ENCODE results near the gene CLRN1. TPM values are rescaled to one million over a fixed set of nuclear protein-coding genes. Genes with fewer than 3 reads are reported as not detected.

The CLRN1 gene
- total RNA-seq, 2 donors from 2014 or later, result not detected

GRCh38 chr3:150984066-150984465, 11.5 kb upstream of the CLRN1 start:
- intact Hi-C loops (cut with DNase I), result no loop called here
- ATAC-seq (no peak), DNase-seq (no peak)

DNA sequence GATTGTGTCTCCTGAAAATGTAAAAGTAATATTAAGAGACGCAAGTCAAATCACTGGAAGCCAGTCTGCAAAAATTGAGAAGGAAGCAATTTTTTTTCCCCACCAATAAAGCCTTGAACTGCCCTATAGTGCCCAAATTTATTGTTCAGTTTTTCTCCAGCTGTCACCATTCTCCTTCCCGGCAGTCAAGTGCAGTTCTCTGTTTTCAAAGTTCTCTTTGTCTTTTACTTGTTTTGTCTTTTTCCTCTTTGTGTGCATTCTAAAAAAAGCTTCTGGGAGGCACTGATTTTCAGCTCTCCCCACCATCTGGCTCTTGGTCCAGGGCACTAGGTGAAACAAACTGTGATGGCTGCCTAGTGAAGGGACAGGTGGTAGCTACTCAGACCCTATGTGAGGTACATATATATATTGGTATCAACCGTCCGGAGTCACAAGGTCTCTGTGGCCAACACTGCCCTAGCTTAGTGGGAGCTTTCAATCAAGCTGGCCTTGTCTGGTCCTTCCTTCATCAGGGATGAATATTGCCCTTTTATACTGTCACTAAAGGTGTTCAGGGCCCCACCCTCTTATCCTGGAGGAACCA, 6.1 kb upstream of the CLRN1 start:
- intact Hi-C loops (cut with DNase I), result no loop called here
- ATAC-seq, result no peak
- no peak for DNase-seq

GRCh38 chr3:150975992-150976368, 3.5 kb upstream of the CLRN1 start:
- DNase-seq, result no peak
- ATAC-seq, result no peak
- intact Hi-C loops (cut with DNase I), result no loop called here

GRCh38 chr3:150975086-150975991, 2.8 kb upstream of the CLRN1 start:
- intact Hi-C loops (cut with DNase I), result no loop called here
- DNase-seq (no peak), ATAC-seq (no peak)

DNA sequence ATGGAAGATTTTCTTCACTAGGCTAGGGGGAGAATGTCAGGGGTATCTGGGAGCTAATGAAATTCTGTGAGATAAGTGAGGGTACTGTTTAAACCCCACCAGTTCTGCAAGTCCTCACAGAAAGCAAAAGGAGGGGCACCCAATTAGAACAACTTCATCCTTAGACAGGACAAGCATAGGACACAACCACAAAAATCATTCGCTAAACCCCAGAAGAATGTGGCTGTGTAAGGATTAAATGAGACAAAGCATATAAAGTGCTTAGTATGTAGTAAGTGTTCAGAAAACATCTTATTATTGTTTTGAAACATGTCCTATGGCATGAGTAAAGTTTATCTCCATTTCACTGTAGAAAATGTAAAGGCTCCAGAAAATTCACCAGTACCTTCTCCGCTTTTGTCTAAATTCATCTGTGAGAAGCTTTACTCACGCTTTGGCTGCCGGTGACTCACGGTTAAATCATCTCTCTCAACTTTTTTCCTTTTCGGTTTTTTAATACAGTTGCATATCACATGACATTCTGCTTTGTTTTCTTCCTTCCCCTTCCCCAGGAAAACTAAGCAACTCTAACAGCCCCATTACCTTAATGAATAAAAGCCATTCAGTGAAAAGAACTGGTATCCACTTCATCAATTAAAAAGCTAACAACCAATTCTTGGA, 1.7 kb downstream of the CLRN1 start:
- ATAC-seq, result no peak
- intact Hi-C loops (cut with DNase I), result no loop called here

DNA sequence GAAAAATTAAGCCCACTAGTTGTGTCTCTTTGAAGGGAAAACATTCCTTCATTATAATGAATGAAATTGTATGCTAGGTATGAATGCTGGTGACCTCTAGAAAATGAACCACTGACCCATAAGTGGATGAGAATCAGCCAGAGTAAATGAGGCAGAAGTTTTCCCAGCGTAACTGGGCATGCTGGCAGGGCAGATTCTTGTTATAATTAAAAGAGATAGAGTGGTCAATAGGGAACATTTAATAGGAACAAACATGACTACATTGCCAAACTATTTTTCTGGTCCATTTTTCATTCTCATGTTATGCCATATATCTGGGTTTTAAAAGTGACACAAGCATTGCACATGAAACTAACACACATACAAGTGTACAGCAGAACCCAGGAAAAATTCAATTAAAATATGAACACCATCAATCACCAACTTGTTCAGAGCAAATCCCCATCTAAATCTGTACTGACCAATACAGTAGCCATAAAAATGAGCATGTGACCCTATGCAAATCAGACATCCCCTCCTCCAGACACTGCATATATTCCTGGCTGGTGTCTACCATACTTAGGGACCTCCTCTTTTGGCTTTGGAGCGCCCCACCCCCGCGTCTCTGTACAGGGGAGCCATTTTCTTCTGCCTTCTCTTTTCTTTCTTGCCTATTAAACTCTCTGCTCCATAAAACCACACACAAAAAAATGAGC, 4.0 kb downstream of the CLRN1 start:
- intact Hi-C loops (cut with DNase I), result no loop called here
- DNase-seq, result no peak
- no peak for ATAC-seq

More for the DNA sequence above, 1.7 kb downstream of the CLRN1 start:
- DNase-seq, result no peak

- intact Hi-C loops (cut with DNase I), result no loop called here
- ATAC-seq (no peak), DNase-seq (no peak)
These were observed 7.1 kb downstream of the CLRN1 start for GRCh38 chr3:150965436-150965835.

DNA sequence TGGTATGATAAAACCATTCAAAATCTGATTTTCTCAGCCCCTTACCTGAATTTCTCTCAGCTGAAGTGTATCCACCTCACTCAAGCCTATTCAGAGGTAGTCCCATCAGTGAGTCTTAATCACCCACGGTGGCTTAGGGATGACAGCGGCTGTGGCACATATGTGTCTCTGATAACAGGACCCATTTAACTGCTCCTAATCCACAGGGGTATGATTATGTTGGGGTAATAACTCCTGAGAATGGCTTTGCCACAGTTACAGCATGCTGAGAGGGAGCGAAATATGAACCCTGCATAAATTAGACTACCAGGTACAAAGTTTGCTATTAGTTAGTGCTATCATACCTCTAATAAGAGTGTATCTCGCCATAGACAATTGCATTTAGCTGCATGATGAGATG, 10.6 kb downstream of the CLRN1 start:
- DNase-seq, result no peak
- intact Hi-C loops (cut with DNase I), result no loop called here

DNA sequence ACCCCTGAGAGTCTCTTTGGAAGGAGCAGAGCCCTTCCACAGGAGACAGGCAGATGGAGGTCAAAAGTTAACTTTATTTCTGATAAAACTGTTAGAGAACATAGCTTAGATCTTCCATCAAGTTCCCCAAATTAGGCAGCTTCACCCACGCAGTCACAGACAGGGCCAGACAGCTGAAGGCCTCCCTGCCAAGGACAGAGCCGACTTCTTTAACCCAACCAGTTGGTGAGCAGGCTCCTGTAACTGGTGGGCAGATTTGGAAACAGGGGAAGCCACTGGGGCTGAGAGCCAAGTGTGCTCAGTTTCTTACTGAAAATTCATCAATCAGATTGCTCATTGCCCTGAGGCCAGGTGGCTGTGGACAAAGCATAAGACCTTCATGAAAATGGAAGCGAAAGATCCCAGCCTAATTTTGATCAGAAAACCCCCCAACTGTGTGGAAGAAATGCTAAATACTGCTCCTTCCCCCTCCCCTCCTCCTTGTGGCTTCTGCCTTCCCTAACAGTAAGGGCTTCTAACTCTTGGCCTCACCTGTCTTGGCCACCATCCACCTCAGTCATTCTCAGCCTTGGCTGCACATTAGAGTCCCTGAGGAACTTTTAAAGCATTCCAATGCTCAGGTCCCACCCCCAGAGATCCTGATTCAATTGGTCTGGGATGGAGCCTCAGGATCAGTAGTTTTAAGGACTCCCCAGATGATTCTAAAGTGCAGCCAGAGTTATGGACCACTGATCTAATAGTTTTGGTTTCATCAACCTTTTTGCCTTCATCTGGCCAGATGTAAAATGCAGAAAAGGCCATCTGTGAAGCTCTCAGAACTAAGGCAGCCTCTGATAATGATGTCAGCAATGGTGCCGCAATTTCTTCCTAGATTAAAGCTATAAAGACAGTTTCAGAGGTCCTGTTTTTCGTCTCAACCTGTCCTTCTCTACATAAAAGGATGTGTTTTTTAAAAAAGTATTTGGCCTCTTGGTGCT, 11.5 kb downstream of the CLRN1 start:
- ATAC-seq (no peak), DNase-seq (no peak)
- intact Hi-C loops (cut with DNase I), result no loop called here

More for the DNA sequence above, 10.6 kb downstream of the CLRN1 start:
- no peak for ATAC-seq

GRCh38 chr3:150958683-150959082, 13.8 kb downstream of the CLRN1 start:
- ATAC-seq (no peak), DNase-seq (no peak)
- intact Hi-C loops (cut with DNase I), result no loop called here

- intact Hi-C loops (cut with DNase I), result no loop called here
- DNase-seq (no peak), ATAC-seq (peak in 1 of 2 donors; percentile 76)
These were observed 16.2 kb downstream of the CLRN1 start for GRCh38 chr3:150956376-150956775.

- no peak for ATAC-seq
- intact Hi-C loops (cut with DNase I), result no loop called here
These were observed 20.6 kb downstream of the CLRN1 start for GRCh38 chr3:150951923-150952322.

DNA sequence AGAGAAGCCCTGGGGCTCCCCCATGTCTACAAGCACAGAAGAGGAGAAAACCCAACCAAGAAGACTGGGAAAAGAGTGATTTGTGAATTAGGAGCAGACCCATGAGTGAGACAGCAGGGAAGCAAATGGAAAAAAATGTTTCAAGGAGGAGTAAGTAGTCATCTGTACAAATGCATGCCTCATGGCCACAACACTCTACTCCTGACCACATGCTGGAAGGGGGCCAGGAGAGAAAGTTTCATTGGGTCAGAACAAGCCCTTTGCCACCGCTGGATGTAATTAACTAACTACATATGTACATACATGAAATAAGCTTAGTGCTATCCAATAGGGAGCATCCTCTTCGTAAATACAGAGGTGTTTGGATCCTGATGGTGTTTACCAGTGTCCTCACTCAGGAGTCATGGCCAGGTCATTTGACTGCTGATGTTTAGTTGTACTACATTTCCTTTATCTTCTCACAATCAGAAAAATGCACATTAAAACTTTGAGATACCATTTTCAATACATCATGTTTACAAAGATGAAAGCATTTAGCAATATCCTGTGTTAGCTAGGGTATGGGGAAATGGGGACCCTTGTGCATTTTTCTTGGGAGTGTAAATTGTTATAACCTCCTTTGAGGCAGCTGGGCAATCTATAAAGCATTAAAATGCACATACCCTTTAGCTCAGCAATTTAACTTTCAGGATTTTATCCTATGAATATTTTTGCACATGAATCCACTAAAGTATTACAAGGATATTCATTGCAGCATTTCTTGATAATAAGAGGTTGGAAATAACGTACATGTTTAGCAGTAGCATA, 27.1 kb downstream of the CLRN1 start:
- no peak for ATAC-seq
- DNase-seq, result no peak
- intact Hi-C loops (cut with DNase I), result no loop called here

More at GRCh38 chr3:150951923-150952322, 20.6 kb downstream of the CLRN1 start:
- no peak for DNase-seq

GRCh38 chr3:150942221-150942620, 30.3 kb downstream of the CLRN1 start:
- intact Hi-C loops (cut with DNase I), result no loop called here
- ATAC-seq, result no peak

GRCh38 chr3:150936693-150937092, 35.8 kb downstream of the CLRN1 start:
- ATAC-seq, result no peak
- intact Hi-C loops (cut with DNase I), result no loop called here
- DNase-seq, result no peak

More at GRCh38 chr3:150942221-150942620, 30.3 kb downstream of the CLRN1 start:
- DNase-seq, result no peak

DNA sequence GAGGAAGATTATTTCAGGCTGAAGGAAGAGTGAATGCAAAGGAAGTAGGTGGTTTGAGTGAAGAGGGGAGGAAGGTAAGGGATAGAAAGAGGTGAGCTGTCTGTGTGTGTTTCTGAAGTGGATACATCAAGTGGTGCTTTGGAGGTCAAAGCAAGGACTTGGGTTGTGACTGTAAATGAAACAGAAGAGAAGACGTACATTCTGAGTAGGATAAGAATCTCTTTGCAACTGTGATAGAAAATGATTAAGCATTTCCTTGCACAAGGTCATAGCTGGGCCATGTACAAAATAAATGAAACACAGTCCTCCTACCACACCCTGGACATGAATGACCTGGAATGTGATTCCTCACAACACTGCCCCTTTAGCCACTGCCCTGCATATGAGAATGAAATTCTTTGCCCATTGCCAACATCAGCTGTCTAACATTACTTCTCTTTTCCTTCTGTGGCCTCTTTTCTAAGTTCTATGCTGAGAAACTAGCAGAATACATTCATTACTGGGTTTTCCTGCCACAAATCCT, 39.0 kb downstream of the CLRN1 start:
- intact Hi-C loops (cut with DNase I), result no loop called here
- DNase-seq (no peak), ATAC-seq (no peak)

- DNase-seq (no peak), ATAC-seq (peak in 1 of 2 donors; percentile 65)
- intact Hi-C loops (cut with DNase I), result no loop called here
These were observed 40.8 kb downstream of the CLRN1 start for GRCh38 chr3:150931745-150932144.
